DND-41 (cell line): ENCODE data around the gene RP2.

Source experiments
- ATAC-seq: fragments of 200-7000 bp; cut with Tn5 transposase; 3 replicates; pipeline ENCODE4 v1.9.1; 2021; ENCODE audit warnings: low read depth; ENCODE audit not compliant: insufficient read depth
- DNase-seq: peaks from one replicate; pipeline ENCODE4 v3.0.0-alpha.2; 2020
- H2AFZ ChIP-seq: 2 replicates; pipeline ENCODE4 v1.6.0; 2012; ENCODE audit warnings: low read depth, low read length
- H3K27ac ChIP-seq: 2 replicates; pipeline ENCODE4 v1.5.1; 2012; ENCODE audit warnings: low read length, inconsistent platforms
- H3K27me3 ChIP-seq: fragments of 200-600 bp; sonication (generic); 2 replicates; pipeline ENCODE4 v1.6.0; 2012; ENCODE audit warnings: low read length, mild to moderate bottlenecking, inconsistent platforms; ENCODE audit not compliant: insufficient read depth, poor library complexity
- H3K36me3 ChIP-seq: 2 replicates; pipeline ENCODE4 v1.5.1; 2012; ENCODE audit warnings: low read length, inconsistent platforms; ENCODE audit not compliant: insufficient read depth
- H3K4me1 ChIP-seq: 2 replicates; pipeline ENCODE4 v1.5.1; 2012; ENCODE audit warnings: mild to moderate bottlenecking, low read length; ENCODE audit not compliant: insufficient read depth
- H3K4me2 ChIP-seq: 2 replicates; pipeline ENCODE4 v1.6.0; 2012; ENCODE audit warnings: mild to moderate bottlenecking, moderate library complexity, low read length, inconsistent platforms; ENCODE audit not compliant: insufficient read depth
- H3K4me3 ChIP-seq, 2 experiments: fragments of 200-600 bp in 1 of 2; shearing (Covaris generic) in 1 of 2; 2 replicates each; pipeline ENCODE4 v1.5.1; 2012 to 2016; ENCODE audit warnings: inconsistent platforms in 2 of 2, low read length in 2 of 2, mild to moderate bottlenecking in 2 of 2, low read depth in 1 of 2, moderate library complexity in 1 of 2
- H3K79me2 ChIP-seq: 2 replicates; pipeline ENCODE4 v1.6.0; 2012; ENCODE audit warnings: low read length, inconsistent platforms; ENCODE audit not compliant: insufficient read depth
- H3K9ac ChIP-seq: 2 replicates; pipeline ENCODE4 v1.6.0; 2012; ENCODE audit warnings: low read depth, mild to moderate bottlenecking, inconsistent platforms, low read length, moderate library complexity
- H3K9me3 ChIP-seq: 2 replicates; pipeline ENCODE4 v1.5.1; 2012; ENCODE audit warnings: low read length, moderate library complexity, mild to moderate bottlenecking, inconsistent platforms; ENCODE audit not compliant: insufficient read depth, severe bottlenecking
- H4K20me1 ChIP-seq: 2 replicates; pipeline ENCODE4 v1.6.0; 2012; ENCODE audit warnings: low read length; ENCODE audit not compliant: insufficient read depth
- CTCF ChIP-seq: IDR thresholded peaks from 2 replicates; pipeline ENCODE4 v1.5.1; 2012; ENCODE audit warnings: borderline replicate concordance, low read length, moderate library complexity, mild to moderate bottlenecking; ENCODE audit not compliant: poor library complexity, severe bottlenecking; ENCODE audit errors: extremely low read depth
- EZH2 ChIP-seq: IDR thresholded peaks from 3 replicates; pipeline ENCODE4 v1.6.1; 2012; ENCODE audit warnings: borderline replicate concordance, low read depth, mild to moderate bottlenecking, moderate library complexity, low read length, inconsistent platforms; ENCODE audit not compliant: severe bottlenecking

The RP2 gene

GRCh38 chrX:46841346-46841745 lies 4.5 kb downstream of the RP2 start:
- peaks cover 22% of the 10 kb centered on the region; the same call in 1 of the 2 replicates for H3K4me1 ChIP-seq
- H3K79me2 ChIP-seq = peaks cover 86% of the 10 kb centered on the region
- H4K20me1 ChIP-seq = no peaks in the 10 kb centered on the region
- no peaks in the 10 kb centered on the region for H3K27me3 ChIP-seq
- H3K4me3 ChIP-seq = no peak overlapping the region
- ATAC-seq = no peak
- no peak overlapping the region for H3K9ac ChIP-seq
- H3K9me3 ChIP-seq = no peaks in the 10 kb centered on the region
- H3K4me2 ChIP-seq = 0 out of 2 replicates have a peak overlapping the region, but pooled peaks have one; percentile 31
- TF ChIP-seq EZH2 (no peak), CTCF (no peak)
- no peaks in the 10 kb centered on the region; the same call in 1 of the 2 replicates for H3K36me3 ChIP-seq
- H3K27ac ChIP-seq = no peak overlapping the region
- no peak overlapping the region for H2AFZ ChIP-seq
- DNase-seq = no peak

- ATAC-seq (no peak), DNase-seq (no peak)
- no peak overlapping the region for H3K4me3 ChIP-seq
- H3K27me3 ChIP-seq = no peaks in the 10 kb centered on the region
- H3K27ac ChIP-seq = no peak overlapping the region
- no peaks in the 10 kb centered on the region for H3K9me3 ChIP-seq
- no peak overlapping the region for H3K4me2 ChIP-seq
- no peak for TF ChIP-seq EZH2
- TF ChIP-seq CTCF = no peak
- H3K4me1 ChIP-seq = peaks cover 4% of the 10 kb centered on the region; the same call in 1 of the 2 replicates
- H3K9ac ChIP-seq = no peak overlapping the region
- peaks cover 85% of the 10 kb centered on the region for H3K79me2 ChIP-seq
- H4K20me1 ChIP-seq = no peaks in the 10 kb centered on the region; the same call in 1 of the 2 replicates
- H3K36me3 ChIP-seq = no peaks in the 10 kb centered on the region
- no peak overlapping the region for H2AFZ ChIP-seq
Measured at GRCh38 chrX:46844913-46845312, 8.1 kb downstream of the RP2 start.

- ATAC-seq = peak; percentile 33; the same call in 2 of the 3 replicates
Measured at GRCh38 chrX:46849933-46850332, 13.1 kb downstream of the RP2 start.

More at GRCh38 chrX:46849933-46850332, 13.1 kb downstream of the RP2 start:
- Histone ChIP-seq H3K9me3 (no peaks in the 10 kb centered on the region), H3K27ac (no peak overlapping the region), H3K9ac (no peak overlapping the region), H3K27me3 (no peaks in the 10 kb centered on the region), H3K4me3 (no peak overlapping the region), H2AFZ (no peak overlapping the region), H3K79me2 (peaks cover 68% of the 10 kb centered on the region), H3K4me1 (no peaks in the 10 kb centered on the region), H3K36me3 (peaks cover 5% of the 10 kb centered on the region), H3K4me2 (no peak overlapping the region), H4K20me1 (no peaks in the 10 kb centered on the region; the same call in 1 of the 2 replicates)
- TF ChIP-seq CTCF (no peak), EZH2 (no peak)
- DNase-seq = no peak
